Duodenal mucosa (tissue), 2 donors: ENCODE data around the gene MACC1.

Source experiments
- H3K27ac ChIP-seq: one replicate; pipeline ENCODE4 v1.7.0; 2013; ENCODE audit warnings: low read depth, low read length
- H3K27me3 ChIP-seq, 2 donors: one replicate each; pipeline ENCODE4 v1.7.0; 2013; ENCODE audit warnings: low read length in 2 of 2, control low read depth in 1 of 2; ENCODE audit not compliant: insufficient read depth in 2 of 2, control insufficient read depth in 1 of 2
- H3K36me3 ChIP-seq, 2 donors: one replicate each; pipeline ENCODE4 v1.7.0; 2013; ENCODE audit warnings: low read length in 2 of 2, control low read depth in 1 of 2; ENCODE audit not compliant: insufficient read depth in 2 of 2, control insufficient read depth in 1 of 2
- H3K4me1 ChIP-seq, 2 donors: one replicate each; pipeline ENCODE4 v1.7.0; 2013; ENCODE audit warnings: low read length in 2 of 2, control low read depth in 1 of 2; ENCODE audit not compliant: insufficient read depth in 2 of 2, control insufficient read depth in 1 of 2
- H3K4me3 ChIP-seq, 2 donors: one replicate each; pipeline ENCODE4 v1.7.0; 2013; ENCODE audit warnings: low read length in 2 of 2, low read depth in 1 of 2
- H3K9ac ChIP-seq, 2 donors: one replicate each; pipeline ENCODE4 v1.7.0; 2013; ENCODE audit warnings: low read length in 2 of 2, low read depth in 1 of 2
- H3K9me3 ChIP-seq, 2 donors: one replicate each; pipeline ENCODE4 v1.7.0; 2013; ENCODE audit warnings: low read length in 2 of 2, control low read depth in 1 of 2; ENCODE audit not compliant: control insufficient read depth in 1 of 2

MACC1 gene

DNA sequence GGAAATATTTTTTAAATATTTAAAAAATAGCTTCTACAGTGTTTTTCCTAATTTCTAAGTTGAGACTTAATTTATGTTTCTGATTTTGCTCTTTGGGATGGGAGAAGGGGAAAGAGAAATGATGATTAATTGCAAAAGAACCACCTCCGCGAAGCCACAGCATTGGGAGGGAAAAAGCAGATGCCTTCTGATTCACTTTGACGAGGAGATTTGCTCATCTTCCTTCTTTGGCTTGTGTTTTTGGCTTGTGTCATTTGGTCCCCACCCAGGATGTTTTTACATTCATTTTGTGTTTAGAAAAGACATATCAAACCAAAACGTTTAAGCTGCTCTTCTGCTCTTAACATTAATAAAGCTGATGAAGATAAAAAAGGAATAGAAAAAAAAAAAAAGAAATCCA is 121.7 kb downstream of the MACC1 start:
- no peaks in the 10 kb centered on the region for H3K4me1 ChIP-seq
- H3K27me3 ChIP-seq, result no peaks in the 10 kb centered on the region
- H3K9me3 ChIP-seq, result no peaks in the 10 kb centered on the region
- H3K36me3 ChIP-seq, result no peaks in the 10 kb centered on the region
- H3K27ac ChIP-seq, result no peak overlapping the region
- H3K9ac ChIP-seq, result no peak overlapping the region
- H3K4me3 ChIP-seq, result no peak overlapping the region

DNA sequence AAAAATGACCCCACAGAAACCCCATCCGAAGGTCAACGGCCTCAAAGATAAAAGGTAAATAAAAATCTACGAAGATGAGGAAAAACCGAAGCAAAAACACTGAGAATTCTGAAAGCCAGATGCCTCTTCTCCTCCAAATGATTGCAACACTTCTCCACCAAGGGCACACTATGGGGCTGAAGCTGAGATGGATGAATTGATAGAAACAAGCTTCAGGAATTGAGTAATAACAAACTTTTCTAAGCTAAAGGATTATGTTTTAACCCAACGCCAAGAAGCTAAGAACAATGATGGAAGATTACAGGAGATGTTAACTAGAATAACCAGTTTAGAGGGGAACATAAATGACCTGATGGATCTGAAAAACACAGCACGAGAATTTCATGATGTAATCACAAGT is 127.8 kb downstream of the MACC1 start:
- Histone ChIP-seq H3K9ac (no peak overlapping the region), H3K27me3 (no peaks in the 10 kb centered on the region), H3K36me3 (no peaks in the 10 kb centered on the region), H3K4me1 (no peaks in the 10 kb centered on the region), H3K27ac (no peak overlapping the region), H3K4me3 (no peak overlapping the region), H3K9me3 (no peaks in the 10 kb centered on the region)

GRCh38 chr7:20085086-20085485 is 132.1 kb downstream of the MACC1 start:
- H3K27me3 ChIP-seq, result no peaks in the 10 kb centered on the region
- no peak overlapping the region for H3K4me3 ChIP-seq
- no peak overlapping the region for H3K27ac ChIP-seq
- no peaks in the 10 kb centered on the region for H3K9me3 ChIP-seq
- no peaks in the 10 kb centered on the region for H3K36me3 ChIP-seq
- H3K9ac ChIP-seq, result no peak overlapping the region
- no peaks in the 10 kb centered on the region for H3K4me1 ChIP-seq
